HEK293 (cell line): ENCODE results near the gene S100A10.

Experiments used
- CTCF ChIA-PET: fragments of 350-600 bp; formaldehyde crosslinking; extraction: SDS; loops from one replicate; lab custom pipeline; 2021; ENCODE audit warnings: antibody characterized with exemption; lab: Yijun Ruan, JAX
- POLR2A ChIA-PET: fragments of 300-600 bp; formaldehyde crosslinking; extraction: SDS; loops from one replicate; lab custom pipeline; 2020; ENCODE audit warnings: antibody characterized with exemption, inconsistent platforms; lab: Yijun Ruan, JAX
- H3K27ac ChIP-seq: fragments of 200-500 bp; sonication (Bioruptor generic); 2 replicates; pipeline ENCODE4 v1.5.1; 2014; ENCODE audit warnings: low read depth, low read length, control low read depth, inconsistent platforms; ENCODE audit errors: extremely low read depth
- H3K36me3 ChIP-seq, 2 experiments: fragments of 200-500 bp in 1 of 2; sonication (Bioruptor generic) in 1 of 2; 1 replicate in 1 of 2; 2 replicates in 1 of 2; pipeline ENCODE4 v1.5.1; 2014 to 2017; ENCODE audit warnings: inconsistent platforms in 2 of 2, low read length in 2 of 2; ENCODE audit not compliant: control insufficient read depth in 2 of 2, insufficient read depth in 1 of 2
- H3K4me1 ChIP-seq: fragments of 200-500 bp; sonication (Bioruptor generic); 2 replicates; pipeline ENCODE4 v1.5.1; 2014; ENCODE audit warnings: mild to moderate bottlenecking, low read length, inconsistent platforms; ENCODE audit not compliant: control insufficient read depth, insufficient read depth
- H3K4me3 ChIP-seq: 2 replicates; pipeline ENCODE4 v1.5.1; 2011; ENCODE audit warnings: low read depth, mild to moderate bottlenecking, control low read depth, low read length, moderate library complexity
- H3K9me3 ChIP-seq: fragments of 200-500 bp; sonication (Bioruptor generic); 2 replicates; pipeline ENCODE4 v1.5.1; 2014; ENCODE audit warnings: low read depth, low read length, inconsistent platforms; ENCODE audit not compliant: control insufficient read depth, insufficient read depth
- FEZF1 ChIP-seq: fragments of 450-650 bp; formaldehyde crosslinking; IDR thresholded peaks from 2 replicates; pipeline ENCODE4 v1.5.1; 2016; ENCODE audit warnings: missing biosample characterization, missing genetic modification characterization
- KLF10 ChIP-seq: fragments of 450-650 bp; IDR thresholded peaks from 2 replicates; pipeline ENCODE4 v1.5.1; 2018; ENCODE audit warnings: missing biosample characterization, mild to moderate bottlenecking, missing genetic modification characterization
- KLF17 ChIP-seq: fragments of 450-650 bp; formaldehyde crosslinking; IDR thresholded peaks from 2 replicates; pipeline ENCODE4 v1.5.1; 2016; ENCODE audit warnings: missing biosample characterization, missing genetic modification characterization
- TCF7L2 ChIP-seq: IDR thresholded peaks from 2 replicates; pipeline ENCODE4 v1.6.1; 2011; ENCODE audit warnings: low read depth, mild to moderate bottlenecking, inconsistent platforms, low read length, moderate library complexity, borderline replicate concordance
- ZBTB7A ChIP-seq: fragments of 450-650 bp; formaldehyde crosslinking; IDR thresholded peaks from 2 replicates; pipeline ENCODE4 v1.5.1; 2016; ENCODE audit warnings: low read depth, missing biosample characterization, missing genetic modification characterization
- ZNF146 ChIP-seq: fragments of 450-650 bp; formaldehyde crosslinking; IDR thresholded peaks from 2 replicates; pipeline ENCODE4 v1.5.1; 2016; ENCODE audit warnings: missing biosample characterization, missing genetic modification characterization
- ZNF174 ChIP-seq: fragments of 450-650 bp; formaldehyde crosslinking; IDR thresholded peaks from 2 replicates; pipeline ENCODE4 v1.5.0; 2017; ENCODE audit warnings: missing biosample characterization, mild to moderate bottlenecking, missing genetic modification characterization
- ZNF404 ChIP-seq: fragments of 450-650 bp; formaldehyde crosslinking; IDR thresholded peaks from 2 replicates; pipeline ENCODE4 v1.5.1; 2017; ENCODE audit warnings: missing biosample characterization, missing genetic modification characterization
- ZNF558 ChIP-seq: fragments of 450-650 bp; formaldehyde crosslinking; IDR thresholded peaks from 2 replicates; pipeline ENCODE4 v1.5.1; 2016; ENCODE audit warnings: missing biosample characterization, missing genetic modification characterization
- ZNF561 ChIP-seq: fragments of 450-650 bp; IDR thresholded peaks from 2 replicates; pipeline ENCODE4 v1.5.1; 2018; ENCODE audit warnings: missing biosample characterization, missing genetic modification characterization, borderline replicate concordance
- ZNF654 ChIP-seq: fragments of 450-650 bp; formaldehyde crosslinking; IDR thresholded peaks from 2 replicates; pipeline ENCODE4 v1.5.1; 2016; ENCODE audit warnings: low read depth, missing biosample characterization, missing genetic modification characterization
- ZSCAN30 ChIP-seq: fragments of 450-650 bp; IDR thresholded peaks from 2 replicates; pipeline ENCODE4 v1.5.1; 2018; ENCODE audit warnings: missing biosample characterization, mild to moderate bottlenecking, missing genetic modification characterization, moderate library complexity
- TF ChIP-seq, protein P1 (sequence below): fragments of 450-650 bp; IDR thresholded peaks from 2 replicates; pipeline ENCODE4 v1.5.1; 2018; ENCODE audit warnings: missing biosample characterization, mild to moderate bottlenecking, missing genetic modification characterization
- TF ChIP-seq, protein P2 (sequence below): fragments of 450-650 bp; formaldehyde crosslinking; IDR thresholded peaks from 2 replicates; pipeline ENCODE4 v1.5.1; 2016; ENCODE audit warnings: missing biosample characterization, missing genetic modification characterization
- TF ChIP-seq, protein P3 (sequence below): fragments of 450-650 bp; formaldehyde crosslinking; IDR thresholded peaks from 2 replicates; pipeline ENCODE4 v1.5.1; 2016; ENCODE audit warnings: missing biosample characterization, missing genetic modification characterization
- TF ChIP-seq, protein P4 (sequence below): fragments of 450-650 bp; formaldehyde crosslinking; IDR thresholded peaks from 2 replicates; pipeline ENCODE4 v1.5.1; 2016; ENCODE audit warnings: missing biosample characterization, missing genetic modification characterization, borderline replicate concordance

S100A10 gene

GRCh38 chr1:152001631-152002584 is 8.2 kb upstream of the S100A10 start (continued):
- TF ChIP-seq, protein P1, sequence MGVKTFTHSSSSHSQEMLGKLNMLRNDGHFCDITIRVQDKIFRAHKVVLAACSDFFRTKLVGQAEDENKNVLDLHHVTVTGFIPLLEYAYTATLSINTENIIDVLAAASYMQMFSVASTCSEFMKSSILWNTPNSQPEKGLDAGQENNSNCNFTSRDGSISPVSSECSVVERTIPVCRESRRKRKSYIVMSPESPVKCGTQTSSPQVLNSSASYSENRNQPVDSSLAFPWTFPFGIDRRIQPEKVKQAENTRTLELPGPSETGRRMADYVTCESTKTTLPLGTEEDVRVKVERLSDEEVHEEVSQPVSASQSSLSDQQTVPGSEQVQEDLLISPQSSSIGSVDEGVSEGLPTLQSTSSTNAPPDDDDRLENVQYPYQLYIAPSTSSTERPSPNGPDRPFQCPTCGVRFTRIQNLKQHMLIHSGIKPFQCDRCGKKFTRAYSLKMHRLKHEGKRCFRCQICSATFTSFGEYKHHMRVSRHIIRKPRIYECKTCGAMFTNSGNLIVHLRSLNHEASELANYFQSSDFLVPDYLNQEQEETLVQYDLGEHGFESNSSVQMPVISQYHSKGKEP, result no peak
- TF ChIP-seq, protein P2, sequence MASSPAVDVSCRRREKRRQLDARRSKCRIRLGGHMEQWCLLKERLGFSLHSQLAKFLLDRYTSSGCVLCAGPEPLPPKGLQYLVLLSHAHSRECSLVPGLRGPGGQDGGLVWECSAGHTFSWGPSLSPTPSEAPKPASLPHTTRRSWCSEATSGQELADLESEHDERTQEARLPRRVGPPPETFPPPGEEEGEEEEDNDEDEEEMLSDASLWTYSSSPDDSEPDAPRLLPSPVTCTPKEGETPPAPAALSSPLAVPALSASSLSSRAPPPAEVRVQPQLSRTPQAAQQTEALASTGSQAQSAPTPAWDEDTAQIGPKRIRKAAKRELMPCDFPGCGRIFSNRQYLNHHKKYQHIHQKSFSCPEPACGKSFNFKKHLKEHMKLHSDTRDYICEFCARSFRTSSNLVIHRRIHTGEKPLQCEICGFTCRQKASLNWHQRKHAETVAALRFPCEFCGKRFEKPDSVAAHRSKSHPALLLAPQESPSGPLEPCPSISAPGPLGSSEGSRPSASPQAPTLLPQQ (tag by site-specific recombination), result peak; percentile 80
- TF ChIP-seq, protein P3, sequence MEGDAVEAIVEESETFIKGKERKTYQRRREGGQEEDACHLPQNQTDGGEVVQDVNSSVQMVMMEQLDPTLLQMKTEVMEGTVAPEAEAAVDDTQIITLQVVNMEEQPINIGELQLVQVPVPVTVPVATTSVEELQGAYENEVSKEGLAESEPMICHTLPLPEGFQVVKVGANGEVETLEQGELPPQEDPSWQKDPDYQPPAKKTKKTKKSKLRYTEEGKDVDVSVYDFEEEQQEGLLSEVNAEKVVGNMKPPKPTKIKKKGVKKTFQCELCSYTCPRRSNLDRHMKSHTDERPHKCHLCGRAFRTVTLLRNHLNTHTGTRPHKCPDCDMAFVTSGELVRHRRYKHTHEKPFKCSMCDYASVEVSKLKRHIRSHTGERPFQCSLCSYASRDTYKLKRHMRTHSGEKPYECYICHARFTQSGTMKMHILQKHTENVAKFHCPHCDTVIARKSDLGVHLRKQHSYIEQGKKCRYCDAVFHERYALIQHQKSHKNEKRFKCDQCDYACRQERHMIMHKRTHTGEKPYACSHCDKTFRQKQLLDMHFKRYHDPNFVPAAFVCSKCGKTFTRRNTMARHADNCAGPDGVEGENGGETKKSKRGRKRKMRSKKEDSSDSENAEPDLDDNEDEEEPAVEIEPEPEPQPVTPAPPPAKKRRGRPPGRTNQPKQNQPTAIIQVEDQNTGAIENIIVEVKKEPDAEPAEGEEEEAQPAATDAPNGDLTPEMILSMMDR (tag by site-specific recombination), result peak; percentile 73; the same call in 1 of the 2 replicates
- peak; percentile 26; the same call in 1 of the 2 replicates for TF ChIP-seq ZNF561 (tag by site-specific recombination)
- TF ChIP-seq KLF10 (tag by site-specific recombination), result peak; percentile 62; the same call in 1 of the 2 replicates
- TF ChIP-seq KLF17, result 0 out of 2 replicates have a peak, but pooled peaks have one; percentile 31
- 0 out of 2 replicates have a peak, but pooled peaks have one; percentile 31 for TF ChIP-seq FEZF1 (tag by site-specific recombination)
- 0 out of 2 replicates have a peak, but pooled peaks have one; percentile 42 for TF ChIP-seq ZSCAN30 (tag by site-specific recombination)
- peak; percentile 87 for TF ChIP-seq ZNF654 (tag by site-specific recombination)
- TF ChIP-seq ZNF404, result no peak
- no peak for TF ChIP-seq TCF7L2

- Histone ChIP-seq H3K27ac (no peak overlapping the region), H3K36me3 (no peaks in the 10 kb centered on the region), H3K4me3 (no peak overlapping the region), H3K9me3 (no peaks in the 10 kb centered on the region), H3K4me1 (no peaks in the 10 kb centered on the region)
- CTCF ChIA-PET, result interaction anchor here (0.5 to 11.2 kb wide), 46 partner anchors 8 to 1073 kb away, joined by 3 to 409 read pairs (median 5); partner anchors contain the start of gene S100A10
- POLR2A ChIA-PET, result interaction anchor here (0.9 to 1.2 kb wide), 5 partner anchors 9 to 67 kb away, joined by 3 to 6 read pairs (median 3); partner anchors contain the start of gene S100A11
- TF ChIP-seq, protein P1, result no peak
- TF ChIP-seq ZNF174, result no peak
- TF ChIP-seq ZNF558, result no peak
- TF ChIP-seq ZNF146 (tag by site-specific recombination), result no peak
- TF ChIP-seq ZBTB7A (tag by site-specific recombination), result no peak
- TF ChIP-seq, protein P4, sequence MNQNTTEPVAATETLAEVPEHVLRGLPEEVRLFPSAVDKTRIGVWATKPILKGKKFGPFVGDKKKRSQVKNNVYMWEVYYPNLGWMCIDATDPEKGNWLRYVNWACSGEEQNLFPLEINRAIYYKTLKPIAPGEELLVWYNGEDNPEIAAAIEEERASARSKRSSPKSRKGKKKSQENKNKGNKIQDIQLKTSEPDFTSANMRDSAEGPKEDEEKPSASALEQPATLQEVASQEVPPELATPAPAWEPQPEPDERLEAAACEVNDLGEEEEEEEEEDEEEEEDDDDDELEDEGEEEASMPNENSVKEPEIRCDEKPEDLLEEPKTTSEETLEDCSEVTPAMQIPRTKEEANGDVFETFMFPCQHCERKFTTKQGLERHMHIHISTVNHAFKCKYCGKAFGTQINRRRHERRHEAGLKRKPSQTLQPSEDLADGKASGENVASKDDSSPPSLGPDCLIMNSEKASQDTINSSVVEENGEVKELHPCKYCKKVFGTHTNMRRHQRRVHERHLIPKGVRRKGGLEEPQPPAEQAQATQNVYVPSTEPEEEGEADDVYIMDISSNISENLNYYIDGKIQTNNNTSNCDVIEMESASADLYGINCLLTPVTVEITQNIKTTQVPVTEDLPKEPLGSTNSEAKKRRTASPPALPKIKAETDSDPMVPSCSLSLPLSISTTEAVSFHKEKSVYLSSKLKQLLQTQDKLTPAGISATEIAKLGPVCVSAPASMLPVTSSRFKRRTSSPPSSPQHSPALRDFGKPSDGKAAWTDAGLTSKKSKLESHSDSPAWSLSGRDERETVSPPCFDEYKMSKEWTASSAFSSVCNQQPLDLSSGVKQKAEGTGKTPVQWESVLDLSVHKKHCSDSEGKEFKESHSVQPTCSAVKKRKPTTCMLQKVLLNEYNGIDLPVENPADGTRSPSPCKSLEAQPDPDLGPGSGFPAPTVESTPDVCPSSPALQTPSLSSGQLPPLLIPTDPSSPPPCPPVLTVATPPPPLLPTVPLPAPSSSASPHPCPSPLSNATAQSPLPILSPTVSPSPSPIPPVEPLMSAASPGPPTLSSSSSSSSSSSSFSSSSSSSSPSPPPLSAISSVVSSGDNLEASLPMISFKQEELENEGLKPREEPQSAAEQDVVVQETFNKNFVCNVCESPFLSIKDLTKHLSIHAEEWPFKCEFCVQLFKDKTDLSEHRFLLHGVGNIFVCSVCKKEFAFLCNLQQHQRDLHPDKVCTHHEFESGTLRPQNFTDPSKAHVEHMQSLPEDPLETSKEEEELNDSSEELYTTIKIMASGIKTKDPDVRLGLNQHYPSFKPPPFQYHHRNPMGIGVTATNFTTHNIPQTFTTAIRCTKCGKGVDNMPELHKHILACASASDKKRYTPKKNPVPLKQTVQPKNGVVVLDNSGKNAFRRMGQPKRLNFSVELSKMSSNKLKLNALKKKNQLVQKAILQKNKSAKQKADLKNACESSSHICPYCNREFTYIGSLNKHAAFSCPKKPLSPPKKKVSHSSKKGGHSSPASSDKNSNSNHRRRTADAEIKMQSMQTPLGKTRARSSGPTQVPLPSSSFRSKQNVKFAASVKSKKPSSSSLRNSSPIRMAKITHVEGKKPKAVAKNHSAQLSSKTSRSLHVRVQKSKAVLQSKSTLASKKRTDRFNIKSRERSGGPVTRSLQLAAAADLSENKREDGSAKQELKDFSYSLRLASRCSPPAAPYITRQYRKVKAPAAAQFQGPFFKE (tag by site-specific recombination), result no peak
Measured at GRCh38 chr1:152000964-152001630, 7.4 kb upstream of the S100A10 start.
